Measurements from ENCODE around the gene LGALS1.

GRCh38 chr22:37630839-37631435, 44.5 kb upstream of the LGALS1 start:
- no peak for TF ChIP-seq POLR2A (IDR thresholded peaks at IDR 0.05)
- no peak for TF ChIP-seq CTCF (IDR thresholded peaks at IDR 0.05)

Measured in testis (tissue), 2 donors.